Common myeloid progenitor, CD34-positive (primary cell): ENCODE data around the gene CHAF1A.
A peak's percentile ranks its signal among the peaks of the same experiment; 100 is the strongest.

Experiments used
- CTCF ChIA-PET: fragments of 350-600 bp; sonication (Branson Sonifier 250); formaldehyde crosslinking; loops from one replicate; lab custom pipeline; 2021; ENCODE audit warnings: antibody characterized with exemption; lab: Charles Lee
- POLR2A ChIA-PET: fragments of 350-600 bp; sonication (Branson Sonifier 250); formaldehyde crosslinking; loops from one replicate; lab custom pipeline; 2021; ENCODE audit warnings: antibody characterized with exemption; lab: Charles Lee
- DNase-seq, 3 donors: peaks; one replicate each; pipeline versions ENCODE4 v3.0.0 to v3.0.0-alpha.2; 2013
- H3K27ac ChIP-seq, 2 experiments: 1 replicate in 1 of 2; 2 replicates in 1 of 2; pipeline ENCODE4 v1.7.0; 2013; ENCODE audit warnings: inconsistent platforms in 2 of 2, low read length in 2 of 2, mild to moderate bottlenecking in 2 of 2, low read depth in 1 of 2, moderate library complexity in 1 of 2; ENCODE audit not compliant: severe bottlenecking in 2 of 2, insufficient read depth in 1 of 2, poor library complexity in 1 of 2
- H3K27me3 ChIP-seq, 5 experiments: replicated peaks in 2 of 5; 1 replicate in 3 of 5; 2 replicates in 2 of 5; pipeline versions ENCODE4 v1.6.1 to v1.7.0; 2013; ENCODE audit warnings: low read length in 4 of 5, mild to moderate bottlenecking in 2 of 5, moderate library complexity in 2 of 5, inconsistent platforms in 1 of 5; ENCODE audit not compliant: insufficient read depth in 5 of 5, control insufficient read depth in 4 of 5
- H3K36me3 ChIP-seq, 4 experiments: 1 replicate in 2 of 4; 2 replicates in 2 of 4; pipeline versions ENCODE4 v1.6.1 to v1.7.0; 2013; ENCODE audit warnings: low read length in 3 of 4, control low read depth in 1 of 4, mild to moderate bottlenecking in 1 of 4; ENCODE audit not compliant: control insufficient read depth in 4 of 4, insufficient read depth in 4 of 4
- H3K4me1 ChIP-seq, 4 experiments: 1 replicate in 3 of 4; 2 replicates in 1 of 4; pipeline versions ENCODE4 v1.6.1 to v1.7.1; 2013; ENCODE audit warnings: low read length in 3 of 4, mild to moderate bottlenecking in 3 of 4, control low read depth in 1 of 4, inconsistent platforms in 1 of 4, moderate library complexity in 1 of 4; ENCODE audit not compliant: control insufficient read depth in 4 of 4, insufficient read depth in 4 of 4; ENCODE audit errors: control extremely low read depth in 1 of 4
- H3K4me3 ChIP-seq, 7 experiments: 1 replicate in 4 of 7; 2 replicates in 3 of 7; pipeline versions ENCODE4 v1.5.1 to v1.7.0; 2013; ENCODE audit warnings: mild to moderate bottlenecking in 7 of 7, low read length in 6 of 7, moderate library complexity in 6 of 7, inconsistent platforms in 2 of 7, low read depth in 2 of 7, control low read depth in 1 of 7; ENCODE audit not compliant: insufficient read depth in 4 of 7, control insufficient read depth in 1 of 7; ENCODE audit errors: extremely low read depth in 1 of 7
- H3K9me3 ChIP-seq, 5 experiments: 1 replicate in 4 of 5; 2 replicates in 1 of 5; pipeline versions ENCODE4 v1.6.1 to v1.7.1; 2013; ENCODE audit warnings: low read length in 4 of 5, mild to moderate bottlenecking in 2 of 5, inconsistent platforms in 1 of 5, low read depth in 1 of 5, moderate library complexity in 1 of 5; ENCODE audit not compliant: control insufficient read depth in 4 of 5, insufficient read depth in 2 of 5; ENCODE audit errors: control extremely low read depth in 1 of 5
- WGBS: methylation state at CpG from one replicate; pipeline ENCODE4 v1.1.5; 2013; ENCODE audit not compliant: insufficient coverage; 5-methylcytosine and 5-hydroxymethylcytosine counted together

Gene CHAF1A

GRCh38 chr19:4396949-4397783 is 5.3 kb upstream of the CHAF1A start:
- no peaks in the 10 kb centered on the region for H3K9me3 ChIP-seq
- 97% methylated on average over 14 of the region's 15 CpGs for WGBS
- CTCF ChIA-PET = interaction anchor here (0.7 to 1.7 kb wide), 3 partner anchors 20 to 1338 kb away, joined by 3 to 6 read pairs (median 3); no protein-coding TSS in a partner anchor
- peaks cover 7 to 30% (median 12%) of the 10 kb centered on the region in 4 experiments for H3K36me3 ChIP-seq
- POLR2A ChIA-PET = interaction anchor here (0.6 kb wide), 1 partner anchor 53 kb away, joined by 4 read pairs; no protein-coding TSS in a partner anchor
- DNase-seq = no peak
- no peaks in the 10 kb centered on the region for H3K27me3 ChIP-seq
- H3K27ac ChIP-seq = no peak overlapping the region
- H3K4me1 ChIP-seq = peaks cover 5 to 31% (median 24%) of the 10 kb centered on the region in 4 experiments
- H3K4me3 ChIP-seq = no peak overlapping the region

GRCh38 chr19:4399812-4400134 is 2.7 kb upstream of the CHAF1A start:
- H3K27ac ChIP-seq = peak overlapping the region; percentile 86 to 96
- WGBS = 5% methylated on average over 4 of the region's 12 CpGs
- POLR2A ChIA-PET = interaction anchor here (0.8 to 1.0 kb wide), 5 partner anchors 9 to 72 kb away, joined by 3 to 6 read pairs (median 4); no protein-coding TSS in a partner anchor
- H3K4me1 ChIP-seq = peaks cover 8 to 45% (median 37%) of the 10 kb centered on the region in 4 experiments
- peak overlapping the region; percentile 67 to 93 (median 85) for H3K4me3 ChIP-seq
- no peaks in the 10 kb centered on the region for H3K27me3 ChIP-seq
- peaks cover 4 to 25% (median 10%) of the 10 kb centered on the region in 4 experiments for H3K36me3 ChIP-seq
- CTCF ChIA-PET = interaction anchor here (0.6 to 2.9 kb wide), 9 partner anchors 8 to 59 kb away, joined by 3 to 23 read pairs (median 4); no protein-coding TSS in a partner anchor
- peak; percentile 28 to 62 (median 58) for DNase-seq
- no peaks in the 10 kb centered on the region for H3K9me3 ChIP-seq

- no peaks in the 10 kb centered on the region for H3K9me3 ChIP-seq
- peaks cover 8 to 47% (median 37%) of the 10 kb centered on the region in 4 experiments for H3K4me1 ChIP-seq
- H3K4me3 ChIP-seq = peak within 1 kb of the TSS; percentile 67 to 93 (median 85)
- ChIA-PET POLR2A (interaction anchor here (0.8 to 1.0 kb wide), 5 partner anchors 10 to 72 kb away, joined by 3 to 6 read pairs (median 4); no protein-coding TSS in a partner anchor), CTCF (interaction anchor here (0.6 to 2.9 kb wide), 12 partner anchors 9 to 74 kb away, joined by 3 to 23 read pairs (median 4); no protein-coding TSS in a partner anchor)
- WGBS = 0% methylated on average over 45 of the region's 90 CpGs
- peaks cover 0 to 24% (median 7%) of the 10 kb centered on the region in 4 experiments for H3K36me3 ChIP-seq
- peak; percentile 93 to 96 (median 95) for DNase-seq
- no peaks in the 10 kb centered on the region for H3K27me3 ChIP-seq
- H3K27ac ChIP-seq = peak within 1 kb of the TSS; percentile 86 to 96
Measured at GRCh38 chr19:4400135-4400936, 2.1 kb upstream of the CHAF1A start, which contains the start of gene SH3GL1. Gene SH3GL1, minus strand, starts transcription at chr19:4400547. Its CDS starts 179 bp downstream, at chr19:4400368.

- peaks cover 0 to 27% (median 7%) of the 10 kb centered on the region in 4 experiments for H3K36me3 ChIP-seq
- ChIA-PET CTCF (interaction anchor here (1.0 to 2.9 kb wide), 7 partner anchors 10 to 49 kb away, joined by 3 to 23 read pairs (median 4); no protein-coding TSS in a partner anchor), POLR2A (interaction anchor here (0.6 to 1.4 kb wide), 3 partner anchors 61 to 1444 kb away, joined by 3 to 5 read pairs (median 4); no protein-coding TSS in a partner anchor)
- H3K27me3 ChIP-seq = no peaks in the 10 kb centered on the region
- H3K4me3 ChIP-seq = peak overlapping the region in 6 of 7 experiments; percentile 70 to 94 (median 88)
- peaks cover 8 to 47% (median 37%) of the 10 kb centered on the region in 4 experiments for H3K4me1 ChIP-seq
- no peaks in the 10 kb centered on the region for H3K9me3 ChIP-seq
- peak overlapping the region; percentile 90 to 94 for H3K27ac ChIP-seq
- WGBS = 0% methylated on average over 1 of the region's 8 CpGs
- no peak for DNase-seq
Measured at GRCh38 chr19:4401769-4402170, 670 bp upstream of the CHAF1A start.

GRCh38 chr19:4403005-4403761 is 743 bp downstream of the CHAF1A start:
- peak overlapping the region; percentile 48 to 97 (median 86) for H3K4me3 ChIP-seq
- peak overlapping the region; percentile 85 to 91 for H3K27ac ChIP-seq
- H3K36me3 ChIP-seq = peaks cover 0 to 20% (median 1%) of the 10 kb centered on the region in 4 experiments
- POLR2A ChIA-PET = interaction anchor here (0.6 kb wide), 1 partner anchor 17 kb away, joined by 3 read pairs; no protein-coding TSS in a partner anchor
- peaks cover 8 to 47% (median 37%) of the 10 kb centered on the region in 4 experiments for H3K4me1 ChIP-seq
- CTCF ChIA-PET = interaction anchor here (1.3 kb wide), 1 partner anchor 51 kb away, joined by 3 read pairs; no protein-coding TSS in a partner anchor
- 16% methylated on average over 28 of the region's 32 CpGs for WGBS
- H3K9me3 ChIP-seq = no peaks in the 10 kb centered on the region
- DNase-seq = no peak
- H3K27me3 ChIP-seq = no peaks in the 10 kb centered on the region

GRCh38 chr19:4405977-4406376 is 3.5 kb downstream of the CHAF1A start:
- Histone ChIP-seq H3K4me3 (no peak overlapping the region), H3K4me1 (peaks cover 8 to 33% (median 23%) of the 10 kb centered on the region in 4 experiments), H3K36me3 (peaks cover 4 to 43% (median 20%) of the 10 kb centered on the region in 4 experiments), H3K9me3 (no peaks in the 10 kb centered on the region), H3K27me3 (no peaks in the 10 kb centered on the region), H3K27ac (no peak overlapping the region)
- POLR2A ChIA-PET = no interaction called here
- WGBS = 98% methylated on average over 8 of the region's 8 CpGs
- no peak for DNase-seq
- CTCF ChIA-PET = interaction anchor here (1.1 to 1.2 kb wide), 2 partner anchors 10 to 139 kb away, joined by 3 to 4 read pairs; no protein-coding TSS in a partner anchor
